ENCODE measurements around the gene INPP5E. TPM values are rescaled to one million over a fixed set of nuclear protein-coding genes. Genes with fewer than 3 reads are reported as not detected.

The INPP5E gene
- total and polyA plus RNA-seq, 2 experiments from 2014 or later, result 5.8 to 13.4 TPM

- Mint-ChIP-seq H3K36me3 (ENCODE audit: low read depth) (peaks cover 84% of the 10 kb centered on the region), H3K9me3 (no peaks in the 10 kb centered on the region), H3K27ac (no peak overlapping the region), H3K4me1 (no peaks in the 10 kb centered on the region), H3K4me3 (no peak overlapping the region), H3K27me3 (ENCODE audit: insufficient read depth, low read depth, poor library complexity) (peaks cover 11% of the 10 kb centered on the region)
- DNase-seq (ENCODE audit: low spot score) (no peak), ATAC-seq (no peak)
- Histone ChIP-seq H3K27ac (ENCODE audit: low read depth) (no peak overlapping the region), H3K4me3 (no peak overlapping the region), H3K4me1 (ENCODE audit: insufficient read depth) (no peaks in the 10 kb centered on the region), H3K79me2 (replicated peaks; ENCODE audit: insufficient read depth) (peaks cover 17% of the 10 kb centered on the region), H3K36me3 (ENCODE audit: insufficient read depth) (peaks cover 66% of the 10 kb centered on the region), H3K27me3 (ENCODE audit: insufficient read depth) (no peaks in the 10 kb centered on the region), H2AFZ (no peak overlapping the region), H4K20me1 (replicated peaks; ENCODE audit: insufficient read depth) (peaks cover 27% of the 10 kb centered on the region), H3F3A (replicated peaks; ENCODE audit: low read depth) (peaks cover 8% of the 10 kb centered on the region; the same call in 1 of the 2 replicates), H3K9me2 (ENCODE audit: insufficient read depth) (no peaks in the 10 kb centered on the region), H3K4me2 (no peak overlapping the region)
- TF ChIP-seq ZNF331 (CRISPR knock-in tag; IDR thresholded peaks at IDR 0.05; ENCODE audit: low read depth) (no peak), ZNF114 (CRISPR knock-in tag; IDR thresholded peaks at IDR 0.05) (no peak), POLR2AphosphoS5 (IDR thresholded peaks at IDR 0.05; ENCODE audit: low read depth) (no peak), CTCF (conservative IDR thresholded peaks at IDR 0.05; ENCODE audit: low read depth in 2 of 2) (no peak), JUNB (IDR thresholded peaks at IDR 0.05; ENCODE audit: unreplicated experiment) (no peak)
- TF ChIP-seq, protein P1, sequence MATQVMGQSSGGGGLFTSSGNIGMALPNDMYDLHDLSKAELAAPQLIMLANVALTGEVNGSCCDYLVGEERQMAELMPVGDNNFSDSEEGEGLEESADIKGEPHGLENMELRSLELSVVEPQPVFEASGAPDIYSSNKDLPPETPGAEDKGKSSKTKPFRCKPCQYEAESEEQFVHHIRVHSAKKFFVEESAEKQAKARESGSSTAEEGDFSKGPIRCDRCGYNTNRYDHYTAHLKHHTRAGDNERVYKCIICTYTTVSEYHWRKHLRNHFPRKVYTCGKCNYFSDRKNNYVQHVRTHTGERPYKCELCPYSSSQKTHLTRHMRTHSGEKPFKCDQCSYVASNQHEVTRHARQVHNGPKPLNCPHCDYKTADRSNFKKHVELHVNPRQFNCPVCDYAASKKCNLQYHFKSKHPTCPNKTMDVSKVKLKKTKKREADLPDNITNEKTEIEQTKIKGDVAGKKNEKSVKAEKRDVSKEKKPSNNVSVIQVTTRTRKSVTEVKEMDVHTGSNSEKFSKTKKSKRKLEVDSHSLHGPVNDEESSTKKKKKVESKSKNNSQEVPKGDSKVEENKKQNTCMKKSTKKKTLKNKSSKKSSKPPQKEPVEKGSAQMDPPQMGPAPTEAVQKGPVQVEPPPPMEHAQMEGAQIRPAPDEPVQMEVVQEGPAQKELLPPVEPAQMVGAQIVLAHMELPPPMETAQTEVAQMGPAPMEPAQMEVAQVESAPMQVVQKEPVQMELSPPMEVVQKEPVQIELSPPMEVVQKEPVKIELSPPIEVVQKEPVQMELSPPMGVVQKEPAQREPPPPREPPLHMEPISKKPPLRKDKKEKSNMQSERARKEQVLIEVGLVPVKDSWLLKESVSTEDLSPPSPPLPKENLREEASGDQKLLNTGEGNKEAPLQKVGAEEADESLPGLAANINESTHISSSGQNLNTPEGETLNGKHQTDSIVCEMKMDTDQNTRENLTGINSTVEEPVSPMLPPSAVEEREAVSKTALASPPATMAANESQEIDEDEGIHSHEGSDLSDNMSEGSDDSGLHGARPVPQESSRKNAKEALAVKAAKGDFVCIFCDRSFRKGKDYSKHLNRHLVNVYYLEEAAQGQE (IDR thresholded peaks at IDR 0.05; ENCODE audit: unreplicated experiment), result no peak
Observed at GRCh38 chr9:136462664-136463063, 23.0 kb upstream of the INPP5E start.

DNA sequence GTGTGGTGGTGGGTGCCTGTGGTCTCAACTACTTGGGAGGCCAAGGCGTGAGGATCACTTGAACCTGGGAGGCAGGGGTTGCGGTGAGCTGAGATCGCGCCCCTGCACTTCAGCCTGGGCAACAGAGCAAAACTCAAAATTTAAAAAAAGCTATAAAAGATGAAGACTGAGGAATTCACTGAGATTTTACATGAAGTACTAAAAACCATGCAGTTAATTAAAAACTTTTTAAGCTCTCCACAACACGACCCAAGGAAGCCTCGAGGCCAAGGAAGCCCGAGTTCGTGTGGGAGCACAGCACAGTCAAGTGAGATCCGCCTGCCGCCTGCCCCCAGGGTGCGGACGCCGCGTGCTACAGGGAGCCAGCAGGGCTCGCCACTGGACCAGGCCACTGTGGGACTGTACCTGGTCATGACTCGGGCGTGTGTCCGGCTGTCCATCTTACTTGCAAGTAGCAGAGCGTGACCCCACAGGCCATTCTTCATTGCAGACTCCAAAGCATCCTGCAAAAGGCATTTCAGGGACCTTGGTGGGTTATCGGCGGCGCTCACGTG, 21.2 kb upstream of the INPP5E start:
- Histone ChIP-seq H3K4me1 (ENCODE audit: insufficient read depth) (no peaks in the 10 kb centered on the region), H3K36me3 (ENCODE audit: insufficient read depth) (peaks cover 56% of the 10 kb centered on the region), H3K79me2 (replicated peaks; ENCODE audit: insufficient read depth) (peaks cover 9% of the 10 kb centered on the region), H3K4me2 (no peak overlapping the region), H4K20me1 (replicated peaks; ENCODE audit: insufficient read depth) (peaks cover 19% of the 10 kb centered on the region), H3K27me3 (ENCODE audit: insufficient read depth) (no peaks in the 10 kb centered on the region), H3K4me3 (no peak overlapping the region), H3K9me2 (ENCODE audit: insufficient read depth) (no peaks in the 10 kb centered on the region), H3F3A (replicated peaks; ENCODE audit: low read depth) (peaks cover 11% of the 10 kb centered on the region; the same call in 1 of the 2 replicates), H3K27ac (ENCODE audit: low read depth) (no peak overlapping the region), H2AFZ (no peak overlapping the region)
- ATAC-seq (no peak), DNase-seq (ENCODE audit: low spot score) (no peak)
- H3K9me3 Mint-ChIP-seq, result no peaks in the 10 kb centered on the region
- no peak overlapping the region for H3K4me3 Mint-ChIP-seq
- peaks cover 88% of the 10 kb centered on the region for H3K36me3 Mint-ChIP-seq (ENCODE audit: low read depth)
- no peak overlapping the region for H3K27ac Mint-ChIP-seq
- peaks cover 14% of the 10 kb centered on the region for H3K27me3 Mint-ChIP-seq (ENCODE audit: insufficient read depth, low read depth, poor library complexity)
- no peaks in the 10 kb centered on the region for H3K4me1 Mint-ChIP-seq
- TF ChIP-seq CTCF (conservative IDR thresholded peaks at IDR 0.05; ENCODE audit: low read depth in 2 of 2), result no peak
- no peak for TF ChIP-seq POLR2AphosphoS5 (IDR thresholded peaks at IDR 0.05; ENCODE audit: low read depth)
- no peak for TF ChIP-seq STAT1 (IDR thresholded peaks at IDR 0.05; ENCODE audit: unreplicated experiment)
- no peak for TF ChIP-seq EZH2 (IDR thresholded peaks at IDR 0.05; ENCODE audit: low read depth, unreplicated experiment)
- TF ChIP-seq, protein P1 (IDR thresholded peaks at IDR 0.05; ENCODE audit: unreplicated experiment), result no peak
- TF ChIP-seq JUNB (IDR thresholded peaks at IDR 0.05; ENCODE audit: unreplicated experiment), result no peak
